Placental pericyte (primary cell): Measurements from ENCODE around the gene PPP1R11. TPM values are rescaled to one million over a fixed set of nuclear protein-coding genes. Genes with fewer than 3 reads are reported as not detected.

Source experiments
- small RNA-seq: library from RNA; depleted of rRNA; stranded (forward); fragments of <200 nt; gene quantifications from one replicate; pipeline ENCODE3, GENCODE V24; 2012; ENCODE audit warnings: low replicate concordance
- total RNA-seq: library from RNA; depleted of rRNA; stranded (reverse); fragments of >200 nt; gene quantifications from 2 replicates; pipeline ENCODE4 v1.2.3, GENCODE V29; 2012

PPP1R11 gene, protein sequence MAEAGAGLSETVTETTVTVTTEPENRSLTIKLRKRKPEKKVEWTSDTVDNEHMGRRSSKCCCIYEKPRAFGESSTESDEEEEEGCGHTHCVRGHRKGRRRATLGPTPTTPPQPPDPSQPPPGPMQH
- total RNA-seq, result 39.1 and 41.6 TPM in 2 replicates

DNA sequence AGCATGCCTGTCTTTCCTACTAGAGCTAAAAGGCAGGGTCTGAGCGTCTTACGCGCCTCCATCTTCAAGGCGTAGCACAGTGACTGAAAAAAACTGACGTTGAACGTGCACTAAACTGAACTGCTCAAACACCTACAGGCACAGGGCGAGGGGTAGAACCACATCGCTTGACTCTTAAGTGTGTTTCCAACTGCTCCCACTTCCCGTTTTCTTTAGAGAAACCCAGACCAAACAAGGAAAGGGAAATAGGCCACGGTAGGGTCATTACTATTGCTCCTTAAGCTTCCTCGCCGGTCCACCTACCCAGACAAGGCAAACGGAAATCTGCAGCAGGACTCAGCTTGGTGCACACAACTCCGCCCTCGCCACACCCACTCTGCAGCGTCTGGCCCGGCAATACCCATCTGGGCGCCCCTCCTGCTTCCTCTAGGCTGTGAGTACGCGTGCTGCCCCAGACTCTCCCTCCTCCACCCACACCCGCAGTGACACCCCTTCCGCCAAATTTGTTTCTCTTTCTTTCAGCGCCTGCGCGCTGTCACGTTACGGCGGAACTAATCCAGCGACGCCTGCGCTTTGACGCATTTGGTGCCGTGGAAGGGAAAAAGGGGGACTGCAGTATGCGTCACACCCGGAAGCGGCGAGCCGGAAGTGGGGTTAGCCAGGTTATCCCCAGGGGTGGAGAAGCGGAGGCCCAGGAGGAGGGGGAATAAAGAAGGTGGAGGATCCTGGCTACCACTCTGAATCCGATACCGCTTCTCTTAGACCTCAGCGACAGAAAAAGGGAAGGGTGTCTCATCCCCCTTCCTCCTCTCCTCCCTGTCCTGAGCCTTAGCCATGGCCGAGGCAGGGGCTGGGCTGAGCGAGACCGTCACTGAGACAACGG lies at the start of gene PPP1R11:
TSS of gene PPP1R11 (plus strand) at position 622 of the 883 bp plus-strand sequence. CDS start at position 835, 213 bp downstream.

DNA sequence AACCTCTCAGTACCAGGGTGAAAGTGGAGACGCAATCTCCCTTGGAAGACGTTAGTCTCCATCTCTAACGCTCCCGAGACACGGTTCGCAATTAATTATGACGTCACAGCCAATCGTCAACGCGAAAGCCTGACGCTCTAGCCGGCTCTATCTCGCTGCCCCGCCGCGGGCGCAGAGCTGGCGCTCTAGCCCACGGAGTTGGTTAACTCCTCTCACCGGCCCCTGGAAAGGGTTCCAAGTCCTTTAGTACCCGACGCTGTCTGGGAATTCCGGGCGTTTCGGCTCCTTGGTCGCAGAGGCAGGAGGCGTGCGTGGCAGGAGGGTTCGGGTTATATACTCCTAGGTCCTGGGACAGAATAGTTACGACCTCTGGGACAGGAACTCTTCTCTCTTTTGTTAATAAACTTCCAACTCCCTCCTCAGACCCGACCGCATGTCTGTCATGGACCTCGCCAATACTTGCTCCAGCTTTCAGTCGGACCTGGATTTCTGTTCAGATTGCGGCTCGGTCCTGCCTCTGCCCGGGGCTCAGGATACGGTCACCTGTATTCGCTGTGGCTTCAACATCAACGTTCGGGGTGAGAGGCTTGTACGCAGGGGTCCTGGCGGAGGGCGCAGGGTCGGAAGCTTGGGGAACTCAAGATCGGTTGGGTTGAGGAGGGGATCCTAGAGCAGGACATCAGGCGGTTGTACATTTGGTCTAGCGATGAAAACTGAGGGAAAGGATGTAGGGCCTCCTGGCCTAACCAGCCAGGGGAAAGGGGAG lies 5.7 kb upstream of the PPP1R11 start, which contains the start of gene POLR1H:
TSS of gene POLR1H (plus strand) at position 174 of the 766 bp plus-strand sequence. CDS start at position 434, 260 bp downstream.

DNA sequence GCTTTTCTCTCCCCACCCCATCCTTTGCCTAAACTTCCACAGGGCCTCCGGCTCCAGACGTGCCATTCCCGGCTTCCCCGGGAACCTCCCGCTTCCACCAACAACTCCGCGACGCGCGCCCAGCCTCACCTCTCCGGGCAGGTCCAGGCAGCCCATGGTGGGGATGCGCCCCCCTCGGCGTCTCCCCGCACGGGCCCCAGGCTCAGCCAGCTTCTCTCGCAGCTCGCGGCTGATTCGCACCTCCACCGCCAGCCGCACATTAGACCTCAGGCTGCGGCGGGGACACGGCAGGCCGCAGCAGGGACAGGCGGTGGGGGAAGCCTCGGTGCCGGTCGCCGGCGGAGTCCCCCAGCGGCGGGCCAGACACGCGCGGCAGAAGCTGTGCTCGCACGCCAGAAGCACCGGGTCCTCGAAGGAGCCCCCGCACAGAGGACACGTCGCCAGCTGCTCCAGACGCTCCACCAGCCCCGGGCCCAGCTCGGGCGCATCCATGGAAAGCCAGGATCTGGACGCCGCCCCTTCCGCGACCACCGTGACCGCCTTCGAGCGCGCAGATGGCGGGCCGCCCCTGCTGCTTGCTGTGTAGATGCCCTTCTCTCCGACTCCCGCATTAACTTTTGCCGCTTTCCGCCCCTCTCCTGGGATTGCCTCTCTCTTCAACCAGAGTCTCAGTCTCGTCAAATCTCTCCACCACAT lies 8.2 kb downstream of the PPP1R11 start, which contains the start of gene RNF39:
TSS of gene RNF39 (minus strand) at position 676 of the 696 bp plus-strand sequence. CDS start at position 492, 184 bp downstream.

DNA sequence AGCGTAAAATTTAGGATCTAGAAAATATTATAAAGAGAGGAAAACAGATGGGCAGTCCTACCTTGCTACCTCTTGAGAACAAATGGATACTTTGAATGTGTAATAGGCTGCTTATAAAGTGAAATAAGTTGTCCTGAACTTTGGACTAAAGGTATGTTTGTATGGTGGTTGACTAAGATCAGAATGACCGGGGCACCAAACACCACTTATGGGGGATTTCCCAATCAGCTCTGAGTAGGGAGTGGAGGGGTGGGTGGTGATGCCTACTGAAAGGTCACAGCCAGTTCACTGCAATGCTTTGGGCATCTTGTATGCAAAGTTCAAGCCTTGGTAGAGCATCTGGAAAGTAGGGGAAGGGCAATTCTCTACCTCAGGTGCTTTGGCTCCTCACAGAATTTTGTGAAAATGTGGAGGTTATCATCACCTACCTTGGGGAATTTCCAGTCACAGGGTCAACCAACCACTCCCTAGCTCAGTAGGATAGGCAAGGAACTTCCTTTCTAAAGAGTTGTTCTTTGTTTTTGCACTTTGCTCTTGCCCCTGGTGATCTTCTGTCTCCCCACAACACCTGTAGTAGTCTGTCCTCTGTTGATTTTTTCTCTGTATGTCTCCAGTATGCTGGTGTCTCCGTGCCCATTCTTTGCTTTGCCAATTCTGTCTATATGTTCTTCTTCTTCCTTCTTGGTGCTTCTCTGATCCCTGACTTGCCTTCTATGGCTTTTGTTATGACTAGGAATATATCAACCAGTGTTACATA lies 46.2 kb downstream of the PPP1R11 start, which contains the start of gene TRIM31:
TSS of gene TRIM31 (minus strand) at position 88 of the 757 bp plus-strand sequence. CDS start 285 bp downstream, outside the sequence.

Small RNA genes within 50 kb of the gene (small RNA-seq; reads per million reads assigned to genes)
- gene RF02218 (not detected), gene RF02219 (not detected), gene RF02220 (not detected)

Other genes with a start within 250 kb of the PPP1R11 start
- gene HLA-G, start 239.4 kb upstream of the PPP1R11 start, total RNA-seq, result not detected in 2 replicates
- 523 and 603 TPM in 2 replicates for gene HLA-A, start 124.7 kb upstream of the PPP1R11 start, total RNA-seq
- gene POLR1H, start 5.9 kb upstream of the PPP1R11 start, total RNA-seq, result 16.2 and 27.3 TPM in 2 replicates
- not detected in 2 replicates for gene RNF39, start 8.6 kb downstream of the PPP1R11 start, total RNA-seq
- gene TRIM31, start 45.9 kb downstream of the PPP1R11 start, total RNA-seq, result not detected in 2 replicates
- gene TRIM40, start 68.9 kb downstream of the PPP1R11 start, total RNA-seq, result not detected in 2 replicates
- not detected in 2 replicates for gene TRIM10, start 94.0 kb downstream of the PPP1R11 start, total RNA-seq
- not detected in 2 replicates for gene TRIM15, start 96.3 kb downstream of the PPP1R11 start, total RNA-seq
- gene TRIM26, start 146.2 kb downstream of the PPP1R11 start, total RNA-seq, result 25.6 and 36.9 TPM in 2 replicates